K562 (cell line): ENCODE measurements around the gene JPH2. TPM values are rescaled to one million over a fixed set of nuclear protein-coding genes. Genes with fewer than 3 reads are reported as not detected.

ENCODE experiments used
- ATAC-seq: fragments of 200-7000 bp; cut with Tn5 transposase; 3 replicates; pipeline ENCODE4 v1.9.1; 2020; ENCODE audit warnings: moderate library complexity
- BruUV-seq: library from RNA; stranded (reverse); fragments of 400-500 nt; replicated peaks from 2 replicates; lab custom pipeline; 2021; lab: Mats Ljungman, UMichigan
- CTCF ChIA-PET: fragments of 300-600 bp; formaldehyde crosslinking; extraction: SDS; loops from one replicate; lab custom pipeline; 2021; ENCODE audit warnings: low intra/inter-chr PET ratio; lab: Yijun Ruan, JAX
- POLR2A ChIA-PET: fragments of 300-600, 350-650 bp; sonication (Branson Sonifier 250); formaldehyde crosslinking; extraction: SDS; loops from one replicate; lab custom pipeline; 2021; ENCODE audit warnings: antibody characterized with exemption, inconsistent platforms; lab: Yijun Ruan, JAX
- DNase-seq, 4 experiments: peaks; one replicate each; pipeline versions ENCODE4 v3.0.0 to v3.0.0-alpha.2; 2011 to 2018; ENCODE audit warnings: low spot score in 3 of 4, mixed read lengths in 3 of 4; ENCODE audit errors: extremely low read depth in 1 of 4
- FAIRE-seq: peaks from 2 replicates; lab custom pipeline; 2011; peaks lifted over from hg19 to GRCh38; lab: Jason Lieb, UNC
- H2AFZ ChIP-seq: 2 replicates; pipeline ENCODE4 v1.6.0; 2011; ENCODE audit warnings: low read depth, low read length, control low read depth, inconsistent platforms
- H3K27ac ChIP-seq: fragments of 200-600 bp; 3 replicates; pipeline ENCODE4 v1.8.0; 2011; ENCODE audit warnings: low read depth, mild to moderate bottlenecking, control low read depth, inconsistent platforms, low read length, moderate library complexity, mixed read lengths; ENCODE audit errors: extremely low read depth
- H3K27me3 ChIP-seq, 2 experiments: fragments of 300-600 bp in 1 of 2; 2 replicates in 1 of 2; 3 replicates in 1 of 2; pipeline versions ENCODE4 v1.6.0 to v1.8.0; 2011; ENCODE audit warnings: inconsistent platforms in 2 of 2, low read length in 2 of 2, mild to moderate bottlenecking in 1 of 2, mixed read lengths in 1 of 2, moderate library complexity in 1 of 2; ENCODE audit not compliant: control insufficient read depth in 2 of 2, insufficient read depth in 2 of 2
- H3K36me3 ChIP-seq: fragments of 300-600 bp; 3 replicates; pipeline ENCODE4 v1.8.0; 2011; ENCODE audit warnings: mild to moderate bottlenecking, low read length, inconsistent platforms; ENCODE audit not compliant: control insufficient read depth, insufficient read depth
- H3K4me1 ChIP-seq, 2 experiments: fragments of 200-600 bp in 1 of 2; replicated peaks in 1 of 2; 2 replicates in 1 of 2; 3 replicates in 1 of 2; pipeline versions ENCODE4 v1.5.1 to v1.8.0; 2011; ENCODE audit warnings: inconsistent platforms in 2 of 2, low read length in 2 of 2, mild to moderate bottlenecking in 1 of 2, mixed read lengths in 1 of 2, moderate library complexity in 1 of 2; ENCODE audit not compliant: control insufficient read depth in 2 of 2, insufficient read depth in 2 of 2
- H3K4me2 ChIP-seq: 2 replicates; pipeline ENCODE4 v1.6.1; 2011; ENCODE audit warnings: low read length, control low read depth, inconsistent platforms, mixed read lengths; ENCODE audit not compliant: insufficient read depth
- H3K4me3 ChIP-seq: fragments of 200-600 bp; sonication (generic), shearing (Covaris generic); 2 replicates; pipeline ENCODE4 v1.5.1; 2016; ENCODE audit warnings: control low read depth, inconsistent platforms
- H3K79me2 ChIP-seq: fragments of 200-600 bp; 3 replicates; pipeline ENCODE4 v1.8.0; 2011; ENCODE audit warnings: low read length, inconsistent platforms; ENCODE audit not compliant: control insufficient read depth, insufficient read depth
- H3K9ac ChIP-seq, 2 experiments: 2 replicates each; pipeline versions ENCODE4 v1.6.0 to v1.6.1; 2011; ENCODE audit warnings: low read depth in 2 of 2, low read length in 2 of 2, control low read depth in 1 of 2, inconsistent platforms in 1 of 2, mild to moderate bottlenecking in 1 of 2, mixed read lengths in 1 of 2; ENCODE audit not compliant: insufficient read depth in 1 of 2
- H3K9me1 ChIP-seq: one replicate; pipeline ENCODE4 v1.6.0; 2011; ENCODE audit warnings: inconsistent platforms, mild to moderate bottlenecking, low read length, moderate library complexity; ENCODE audit not compliant: control insufficient read depth, insufficient read depth
- H3K9me3 ChIP-seq: replicated peaks from 2 replicates; pipeline ENCODE4 v1.5.1; 2011; ENCODE audit warnings: low read depth, low read length, inconsistent platforms; ENCODE audit not compliant: control insufficient read depth, insufficient read depth
- H4K20me1 ChIP-seq: replicated peaks from 2 replicates; pipeline ENCODE4 v1.6.1; 2011; ENCODE audit warnings: low read length, inconsistent platforms, mixed read lengths; ENCODE audit not compliant: control insufficient read depth, insufficient read depth
- BDP1 ChIP-seq: IDR thresholded peaks from 3 replicates; pipeline ENCODE4 v1.6.1; 2011; ENCODE audit not compliant: insufficient read length, insufficient read depth
- BRF2 ChIP-seq: IDR thresholded peaks from 3 replicates; pipeline ENCODE4 v1.6.1; 2011; ENCODE audit warnings: borderline replicate concordance, mild to moderate bottlenecking; ENCODE audit not compliant: insufficient read length, insufficient read depth
- KLF16 ChIP-seq: IDR thresholded peaks from 2 replicates; pipeline ENCODE4 v1.6.1; 2016; ENCODE audit warnings: antibody characterized with exemption
- KLF6 ChIP-seq: fragments of 250-450 bp; sonication (Bioruptor Pico); IDR thresholded peaks from 2 replicates; pipeline ENCODE4 v1.4.0; 2020; ENCODE audit warnings: mild to moderate bottlenecking, moderate library complexity, borderline replicate concordance
- MCM2 ChIP-seq: fragments of 450-650 bp; IDR thresholded peaks from 2 replicates; pipeline ENCODE4 v1.6.1; 2017; ENCODE audit warnings: low read depth, mild to moderate bottlenecking
- NRF1 ChIP-seq, 2 experiments: fragments of 450-650 bp; IDR thresholded peaks in 1 of 2; conservative IDR thresholded peaks in 1 of 2; 2 replicates each; pipeline ENCODE4 v1.6.1; 2014; ENCODE audit warnings: mild to moderate bottlenecking in 2 of 2
- OTX1 ChIP-seq: fragments of 450-650 bp; formaldehyde crosslinking; IDR thresholded peaks from 2 replicates; pipeline ENCODE4 v1.4.0; 2022; ENCODE audit warnings: mild to moderate bottlenecking
- PHTF2 ChIP-seq: fragments of 250-450 bp; sonication (Bioruptor Pico); IDR thresholded peaks from 2 replicates; pipeline ENCODE4 v1.5.0; 2021; ENCODE audit warnings: mild to moderate bottlenecking
- RBM22 ChIP-seq: fragments of 200-400 bp; formaldehyde crosslinking; IDR thresholded peaks from 2 replicates; pipeline ENCODE4 v1.6.1; 2018; ENCODE audit warnings: low read length, low read depth; ENCODE audit not compliant: poor library complexity, severe bottlenecking
- SIN3B ChIP-seq: fragments of 450-650 bp; IDR thresholded peaks from 2 replicates; pipeline ENCODE4 v1.6.1; 2017; ENCODE audit warnings: low read depth, mild to moderate bottlenecking, moderate library complexity
- SRSF3 ChIP-seq: fragments of 200-400 bp; formaldehyde crosslinking; IDR thresholded peaks from 2 replicates; pipeline ENCODE4 v1.6.1; 2016; ENCODE audit warnings: mild to moderate bottlenecking, low read length, moderate library complexity; ENCODE audit not compliant: insufficient read depth
- THRAP3 ChIP-seq: fragments of 450-650 bp; IDR thresholded peaks from 2 replicates; pipeline ENCODE4 v1.6.1; 2016; ENCODE audit warnings: mild to moderate bottlenecking, inconsistent platforms, borderline replicate concordance
- ZNF311 ChIP-seq: fragments of 250-450 bp; sonication (Bioruptor Pico); IDR thresholded peaks from 2 replicates; pipeline ENCODE4 v1.4.0; 2020; ENCODE audit warnings: mild to moderate bottlenecking, moderate library complexity
- ZNF324 ChIP-seq: fragments of 250-450 bp; sonication (Bioruptor Pico); IDR thresholded peaks from 2 replicates; pipeline ENCODE4 v1.4.0; 2020; ENCODE audit warnings: mild to moderate bottlenecking
- ZNF583 ChIP-seq: fragments of 250-450 bp; sonication (Bioruptor Pico); IDR thresholded peaks from 2 replicates; pipeline ENCODE4 v1.4.0; 2020
- ZNF766 ChIP-seq: fragments of 200-800 bp; sonication (Bioruptor generic); conservative IDR thresholded peaks from 2 replicates; pipeline ENCODE4 v1.6.1; 2016; ENCODE audit warnings: missing genetic modification characterization, missing compliant biosample characterization
- ZNF780A ChIP-seq: fragments of 250-450 bp; sonication (Bioruptor Pico); IDR thresholded peaks from 2 replicates; pipeline ENCODE4 v1.5.0; 2021; ENCODE audit warnings: mild to moderate bottlenecking
- WGBS: fragments of 100-300 bp; shearing (Covaris generic); methylation state at CpG from one replicate; pipeline ENCODE4 v1.1.6; 2016; ENCODE audit warnings: low coverage, mixed read lengths; ENCODE audit not compliant: insufficient coverage; ENCODE audit errors: missing lambda C conversion rate; 5-methylcytosine and 5-hydroxymethylcytosine counted together
- in situ Hi-C: fragments of 300-500 bp; cut with MboI; formaldehyde crosslinking; loops from 4 replicates; pipeline ENCODE4 v1.15.0; 2018; ENCODE audit warnings: inconsistent platforms, mixed read lengths
- intact Hi-C: fragments of 100-400 bp; cut with micrococcal nuclease; formaldehyde crosslinking; loops from 2 replicates; pipeline ENCODE4 v1.14.2; 2022
- polyA plus RNA-seq, 8 experiments: library from polyadenylated mRNA; depleted of rRNA in 4 of 8; stranded (reverse) in 5 of 8; unstranded in 3 of 8; fragments of >200 nt; fragmentation: Nextera tagmentation in 2 of 8; fragmentation: Illumina TruSeq in 1 of 8; extraction: Ambion mirVana in 2 of 8; extraction: Trizol in 1 of 8; gene quantifications; 2 replicates each; pipeline versions ENCODE4 v1.2.1 to v1.2.3, GENCODE V29; 2011 to 2014; ENCODE audit warnings: inconsistent platforms in 1 of 8, missing spikeins in 1 of 8
- total RNA-seq, 7 experiments: library from RNA; depleted of rRNA in 6 of 7; stranded (reverse); fragments of >200 nt in 6 of 7; fragmentation: Illumina TruSeq in 2 of 7; extraction: Trizol in 2 of 7; gene quantifications; 2 replicates each; pipeline versions ENCODE4 v1.2.1 to v1.2.3, GENCODE V29; 2011 to 2021; ENCODE audit warnings: low replicate concordance in 1 of 7
- TF ChIP-seq, protein P1 (sequence below): fragments of 450-650 bp; IDR thresholded peaks from 2 replicates; pipeline ENCODE4 v1.6.1; 2016; ENCODE audit warnings: antibody characterized with exemption

The JPH2 gene
- total and polyA plus RNA-seq, 9 of the 15 experiments (the other 6 are each of a cell fraction or from before 2014, with no cell fraction given) = not detected

DNA sequence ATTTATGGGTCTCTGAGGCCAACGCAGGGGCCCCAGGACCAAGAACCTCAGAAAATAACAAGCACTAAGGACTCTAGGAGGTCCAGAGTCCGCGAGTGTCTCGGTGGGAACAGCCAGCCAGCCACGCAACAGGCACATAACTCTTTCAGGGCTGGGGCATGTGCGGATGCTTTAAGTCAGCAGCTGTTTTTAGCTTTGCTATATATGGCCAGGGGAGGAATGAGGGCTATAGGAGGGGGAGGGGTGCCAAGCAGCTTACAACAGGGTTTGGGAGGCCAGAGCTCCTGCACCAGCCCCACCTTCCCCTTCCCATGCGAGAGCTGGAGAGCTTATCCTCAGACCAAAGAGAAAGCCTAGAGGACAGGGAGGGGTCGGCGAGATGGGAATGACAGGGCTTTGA is 6.2 kb downstream of the JPH2 start:
- Histone ChIP-seq H3K9me1 (no peaks in the 10 kb centered on the region), H3K79me2 (no peaks in the 10 kb centered on the region), H3K4me3 (no peak overlapping the region), H3K4me1 (no peaks in the 10 kb centered on the region), H3K4me2 (no peak overlapping the region), H3K27me3 (peaks cover 34 to 47% of the 10 kb centered on the region in 2 experiments), H3K36me3 (no peaks in the 10 kb centered on the region), H3K9ac (no peak overlapping the region), H3K27ac (no peak overlapping the region), H4K20me1 (no peaks in the 10 kb centered on the region; the same call in 1 of the 2 replicates), H2AFZ (no peak overlapping the region), H3K9me3 (no peaks in the 10 kb centered on the region)
- intact Hi-C loops (no loop called here), in situ Hi-C loops (no loop called here)
- ATAC-seq (no peak), FAIRE-seq (no peak), DNase-seq (no peak)
- TF ChIP-seq ZNF583 (CRISPR knock-in tag) (no peak), KLF16 (no peak), OTX1 (CRISPR knock-in tag) (no peak), THRAP3 (no peak), SIN3B (no peak), ZNF311 (CRISPR knock-in tag) (no peak), SRSF3 (no peak), BRF2 (no peak), ZNF766 (CRISPR knock-in tag) (no peak), ZNF324 (CRISPR knock-in tag) (no peak), RBM22 (no peak), PHTF2 (no peak), ZNF780A (CRISPR knock-in tag) (no peak), NRF1 (conservative IDR thresholded peaks at IDR 0.05 in 1 of 2, IDR thresholded peaks at IDR 0.05 in 1 of 2) (no peak), MCM2 (no peak), KLF6 (CRISPR knock-in tag) (no peak), BDP1 (no peak)
- TF ChIP-seq, protein P1, sequence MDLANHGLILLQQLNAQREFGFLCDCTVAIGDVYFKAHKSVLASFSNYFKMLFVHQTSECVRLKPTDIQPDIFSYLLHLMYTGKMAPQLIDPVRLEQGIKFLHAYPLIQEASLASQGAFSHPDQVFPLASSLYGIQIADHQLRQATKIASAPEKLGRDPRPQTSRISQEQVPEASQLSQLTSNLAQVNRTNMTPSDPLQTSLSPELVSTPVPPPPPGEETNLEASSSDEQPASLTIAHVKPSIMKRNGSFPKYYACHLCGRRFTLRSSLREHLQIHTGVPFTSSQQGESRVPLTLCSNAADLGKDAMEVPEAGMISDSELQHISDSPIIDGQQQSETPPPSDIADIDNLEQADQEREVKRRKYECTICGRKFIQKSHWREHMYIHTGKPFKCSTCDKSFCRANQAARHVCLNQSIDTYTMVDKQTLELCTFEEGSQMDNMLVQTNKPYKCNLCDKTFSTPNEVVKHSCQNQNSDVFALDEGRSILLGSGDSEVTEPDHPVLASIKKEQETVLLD = no peak
- ChIA-PET POLR2A (interaction anchor here (0.6 to 1.9 kb wide), 3 partner anchors 9 to 489 kb away, joined by 3 to 4 read pairs (median 3); no protein-coding TSS in a partner anchor), CTCF (no interaction called here)
- BruUV-seq = no TSS peak
- 4% methylated on average over 8 of the region's 9 CpGs for WGBS
